Measurements from ENCODE around the gene POLDIP2.
A peak's percentile ranks its signal among the peaks of the same experiment; 100 is the strongest.

The POLDIP2 gene

DNA sequence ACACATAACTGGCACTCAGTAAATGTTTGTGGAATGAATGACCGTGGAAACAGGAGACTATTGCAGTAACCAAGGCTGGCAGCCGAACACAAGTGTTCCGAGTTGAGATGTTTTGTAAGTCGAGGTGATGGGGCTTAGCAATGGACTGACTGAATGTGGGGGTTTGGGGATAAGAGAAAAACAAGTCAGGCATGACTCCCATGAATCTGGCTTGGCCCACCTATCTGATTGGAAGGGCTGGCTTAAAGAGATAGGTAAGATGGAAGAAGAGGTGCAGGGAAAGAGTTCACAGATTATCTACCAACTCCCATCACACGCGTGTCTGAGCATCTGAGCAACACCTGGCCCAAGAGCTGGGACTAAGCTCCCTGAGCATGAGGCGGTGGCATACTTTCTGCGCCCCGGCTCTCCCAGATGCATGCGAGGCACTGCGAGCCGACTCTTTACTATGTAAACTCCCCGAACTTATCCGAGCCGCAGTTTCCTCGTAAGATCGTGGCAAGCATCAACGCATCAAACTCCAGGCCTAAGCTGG lies 22.6 kb downstream of the POLDIP2 start:
- H3K4me3 ChIP-seq (replicated peaks; ENCODE audit: low read depth, low read length), result peak overlapping the region; percentile 96
- no peak for DNase-seq (ENCODE audit: extremely low read depth, low read depth)
- TF ChIP-seq, protein P1, sequence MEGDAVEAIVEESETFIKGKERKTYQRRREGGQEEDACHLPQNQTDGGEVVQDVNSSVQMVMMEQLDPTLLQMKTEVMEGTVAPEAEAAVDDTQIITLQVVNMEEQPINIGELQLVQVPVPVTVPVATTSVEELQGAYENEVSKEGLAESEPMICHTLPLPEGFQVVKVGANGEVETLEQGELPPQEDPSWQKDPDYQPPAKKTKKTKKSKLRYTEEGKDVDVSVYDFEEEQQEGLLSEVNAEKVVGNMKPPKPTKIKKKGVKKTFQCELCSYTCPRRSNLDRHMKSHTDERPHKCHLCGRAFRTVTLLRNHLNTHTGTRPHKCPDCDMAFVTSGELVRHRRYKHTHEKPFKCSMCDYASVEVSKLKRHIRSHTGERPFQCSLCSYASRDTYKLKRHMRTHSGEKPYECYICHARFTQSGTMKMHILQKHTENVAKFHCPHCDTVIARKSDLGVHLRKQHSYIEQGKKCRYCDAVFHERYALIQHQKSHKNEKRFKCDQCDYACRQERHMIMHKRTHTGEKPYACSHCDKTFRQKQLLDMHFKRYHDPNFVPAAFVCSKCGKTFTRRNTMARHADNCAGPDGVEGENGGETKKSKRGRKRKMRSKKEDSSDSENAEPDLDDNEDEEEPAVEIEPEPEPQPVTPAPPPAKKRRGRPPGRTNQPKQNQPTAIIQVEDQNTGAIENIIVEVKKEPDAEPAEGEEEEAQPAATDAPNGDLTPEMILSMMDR (IDR thresholded peaks at IDR 0.05; ENCODE audit: low read depth, low read length, missing control alignments), result no peak

DNA sequence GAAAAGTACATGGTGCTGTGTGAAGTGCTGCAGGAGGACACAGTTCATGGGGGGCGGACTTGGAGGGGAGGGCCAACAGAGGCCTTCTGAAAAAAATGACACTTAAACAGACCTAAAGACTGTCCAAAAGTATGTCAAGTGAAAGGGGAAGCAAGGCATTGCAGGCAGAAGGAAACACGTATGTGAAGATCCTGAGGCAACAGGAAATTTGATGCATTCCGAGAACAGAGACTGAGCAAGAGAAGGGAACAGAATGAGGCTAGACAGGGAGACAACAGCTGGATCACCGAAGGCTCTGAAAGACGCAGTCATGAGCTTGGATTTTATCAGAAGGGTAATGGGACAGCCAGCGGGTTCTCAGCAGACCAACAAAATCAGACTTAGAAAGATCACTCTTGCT lies 23.2 kb downstream of the POLDIP2 start:
- TF ChIP-seq, protein P1 (IDR thresholded peaks at IDR 0.05; ENCODE audit: low read depth, low read length, missing control alignments), result no peak
- DNase-seq (ENCODE audit: extremely low read depth, low read depth), result no peak
- peak overlapping the region; percentile 96 for H3K4me3 ChIP-seq (replicated peaks; ENCODE audit: low read depth, low read length)

DNA sequence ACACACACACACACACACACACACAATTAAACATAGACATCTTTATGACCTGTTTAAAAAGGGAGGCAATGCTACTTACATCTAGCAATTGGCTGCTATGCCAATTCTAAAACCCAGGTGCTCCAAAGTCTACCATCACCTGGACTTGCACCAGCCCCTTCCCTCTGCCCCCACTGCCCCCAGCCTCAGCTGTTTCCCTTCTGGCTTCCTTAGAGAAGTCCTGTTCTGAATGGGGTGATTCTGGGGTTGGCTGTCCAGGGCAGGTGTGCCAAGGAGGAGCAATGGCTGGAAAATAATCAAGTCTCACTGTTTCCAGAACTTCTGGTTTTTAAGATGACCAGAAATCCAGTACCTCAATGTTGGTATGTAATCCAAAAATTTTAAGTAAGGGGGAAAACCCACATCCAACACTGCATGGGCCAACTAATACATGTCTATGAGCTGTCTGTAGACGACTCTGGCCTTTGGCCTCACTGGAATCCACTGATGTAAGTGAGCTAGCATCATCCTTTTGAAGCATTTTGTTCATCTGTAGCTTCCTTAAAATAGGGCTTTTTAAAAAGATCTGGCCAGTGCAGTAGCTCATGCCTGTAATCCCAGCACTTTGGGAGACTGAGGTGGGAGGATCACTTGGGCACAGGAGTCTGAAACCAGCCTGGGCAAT lies 24.1 kb downstream of the POLDIP2 start:
- DNase-seq (ENCODE audit: extremely low read depth, low read depth), result no peak
- H3K4me3 ChIP-seq (replicated peaks; ENCODE audit: low read depth, low read length), result no peak overlapping the region
- TF ChIP-seq, protein P1 (IDR thresholded peaks at IDR 0.05; ENCODE audit: low read depth, low read length, missing control alignments), result no peak

DNA sequence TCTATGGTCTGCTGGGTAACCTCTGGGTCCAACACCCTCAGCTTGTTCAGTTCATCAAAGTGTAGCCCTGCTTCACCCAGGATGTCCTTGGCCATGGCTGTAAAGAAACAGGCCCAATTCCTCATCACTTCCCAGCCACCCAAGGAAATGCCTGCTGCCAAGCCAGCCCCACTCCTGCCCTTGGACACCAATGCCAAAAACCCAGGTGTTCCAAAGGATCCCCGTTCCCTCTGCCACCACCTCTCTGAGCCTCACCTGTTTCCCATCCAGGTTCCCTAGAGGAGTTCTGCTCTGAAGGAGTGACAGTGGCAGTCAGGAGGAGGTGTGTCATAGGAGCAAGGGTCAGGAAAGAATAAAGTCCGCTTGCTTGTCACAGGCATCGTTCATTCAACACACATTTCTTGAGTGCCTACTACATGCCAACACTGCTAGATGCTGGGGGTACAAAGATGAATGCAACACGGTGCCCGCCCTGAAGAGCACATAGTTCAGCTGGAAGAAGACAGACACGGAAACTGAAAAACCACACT lies 25.4 kb downstream of the POLDIP2 start:
- TF ChIP-seq, protein P1 (IDR thresholded peaks at IDR 0.05; ENCODE audit: low read depth, low read length, missing control alignments), result no peak
- no peak for DNase-seq (ENCODE audit: extremely low read depth, low read depth)
- no peak overlapping the region for H3K4me3 ChIP-seq (replicated peaks; ENCODE audit: low read depth, low read length)

DNA sequence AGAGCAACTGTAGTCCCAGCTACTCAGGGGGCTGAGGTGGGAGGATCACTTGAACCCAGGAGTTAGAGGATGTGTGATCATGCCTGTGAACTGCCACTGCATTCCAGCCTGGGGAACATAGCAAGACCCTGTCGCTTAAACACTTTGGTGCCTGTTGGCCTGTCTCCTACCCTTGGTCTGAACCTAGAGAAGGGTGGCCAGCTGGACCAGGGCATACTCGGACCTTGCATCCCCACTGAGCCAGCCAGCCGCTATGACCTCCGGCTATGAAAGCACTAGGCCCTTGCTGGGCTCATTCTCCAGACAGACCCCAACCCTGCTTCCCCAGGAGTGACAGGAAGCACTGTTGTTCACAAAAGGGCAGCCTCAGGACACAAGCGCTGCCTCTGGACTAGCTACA lies 26.7 kb downstream of the POLDIP2 start:
- DNase-seq (ENCODE audit: extremely low read depth, low read depth), result no peak
- TF ChIP-seq, protein P1 (IDR thresholded peaks at IDR 0.05; ENCODE audit: low read depth, low read length, missing control alignments), result no peak
- no peak overlapping the region for H3K4me3 ChIP-seq (replicated peaks; ENCODE audit: low read depth, low read length)

DNA sequence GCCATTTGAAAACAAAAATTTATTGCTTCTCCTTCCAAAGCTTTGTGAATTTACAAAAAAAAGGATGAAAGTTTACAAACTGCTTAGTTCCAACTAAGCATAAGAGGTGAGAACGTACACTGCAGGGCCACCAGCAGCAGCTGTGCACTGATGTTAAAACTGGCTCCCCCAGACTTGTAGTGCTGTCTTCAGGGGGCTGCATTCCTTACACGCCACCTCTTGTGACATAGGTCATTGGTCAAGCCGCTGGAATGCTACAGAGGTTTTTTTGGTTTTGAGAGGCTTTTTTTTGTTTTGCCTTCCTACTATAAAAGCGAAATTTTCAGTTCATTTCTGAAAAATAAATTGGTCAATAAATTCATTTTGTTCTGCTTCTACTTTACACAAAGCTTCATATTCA lies 29.0 kb downstream of the POLDIP2 start:
- DNase-seq (ENCODE audit: extremely low read depth, low read depth), result no peak
- TF ChIP-seq, protein P1 (IDR thresholded peaks at IDR 0.05; ENCODE audit: low read depth, low read length, missing control alignments), result no peak
- no peak overlapping the region for H3K4me3 ChIP-seq (replicated peaks; ENCODE audit: low read depth, low read length)
